Loucy (cell line): ENCODE measurements around the gene CD207.

Experiments used
- H2AFZ ChIP-seq: fragments of 200-600 bp; sonication (generic); 2 replicates; pipeline ENCODE4 v1.6.0; 2016; ENCODE audit warnings: antibody characterized with exemption, mild to moderate bottlenecking, low read length, moderate library complexity
- H3F3A ChIP-seq: fragments of 200-600 bp; 2 replicates; pipeline ENCODE4 v1.6.0; 2016; ENCODE audit warnings: antibody characterized with exemption, low read depth, mild to moderate bottlenecking
- H3K27me3 ChIP-seq: fragments of 200-600 bp; sonication (generic); 2 replicates; pipeline ENCODE4 v1.6.1; 2014; ENCODE audit warnings: low read length, mild to moderate bottlenecking; ENCODE audit not compliant: insufficient read depth, poor library complexity, severe bottlenecking
- H3K36me3 ChIP-seq: fragments of 200-600 bp; sonication (generic); 2 replicates; pipeline ENCODE4 v1.6.1; 2016; ENCODE audit warnings: low read length; ENCODE audit not compliant: insufficient read depth
- H3K4me1 ChIP-seq: fragments of 200-600 bp; sonication (generic); 2 replicates; pipeline ENCODE4 v1.5.1; 2014; ENCODE audit warnings: low read length, mild to moderate bottlenecking; ENCODE audit not compliant: insufficient read depth, poor library complexity, severe bottlenecking
- H3K4me2 ChIP-seq: fragments of 200-600 bp; sonication (generic); 2 replicates; pipeline ENCODE4 v1.6.0; 2014; ENCODE audit warnings: antibody characterized with exemption, low read length, low read depth, mild to moderate bottlenecking; ENCODE audit not compliant: poor library complexity, severe bottlenecking
- H3K4me3 ChIP-seq: fragments of 200-600 bp; sonication (generic); 2 replicates; pipeline ENCODE4 v1.5.1; 2014; ENCODE audit warnings: low read length, mild to moderate bottlenecking, mixed read lengths; ENCODE audit not compliant: poor library complexity, severe bottlenecking
- H3K79me2 ChIP-seq: fragments of 200-600 bp; sonication (generic); 2 replicates; pipeline ENCODE4 v1.6.1; 2014; ENCODE audit warnings: low read length; ENCODE audit not compliant: insufficient read depth
- H3K9ac ChIP-seq: fragments of 200-600 bp; sonication (generic); 2 replicates; pipeline ENCODE4 v1.6.0; 2014; ENCODE audit warnings: mild to moderate bottlenecking, low read depth, low read length, moderate library complexity; ENCODE audit not compliant: poor library complexity, severe bottlenecking
- H3K9me2 ChIP-seq: fragments of 200-600 bp; sonication (generic); replicated peaks from 2 replicates; pipeline ENCODE4 v1.6.1; 2016; ENCODE audit warnings: low read depth, low read length, mixed read lengths
- H3K9me3 ChIP-seq: fragments of 200-600 bp; sonication (generic); 2 replicates; pipeline ENCODE4 v1.6.1; 2014; ENCODE audit warnings: mild to moderate bottlenecking, antibody characterized with exemption, low read length, low read depth; ENCODE audit not compliant: insufficient read depth
- H4K20me1 ChIP-seq: fragments of 200-600 bp; sonication (generic); 2 replicates; pipeline ENCODE4 v1.6.0; 2014; ENCODE audit warnings: antibody characterized with exemption, low read length, mild to moderate bottlenecking; ENCODE audit not compliant: insufficient read depth, poor library complexity, severe bottlenecking
- CTCF ChIP-seq: fragments of 200-600 bp; sonication (generic); conservative IDR thresholded peaks from 2 replicates; pipeline ENCODE4 v1.5.1; 2014; ENCODE audit warnings: mild to moderate bottlenecking, antibody characterized with exemption, low read length
- EZH2phosphoT487 ChIP-seq: fragments of 200-600 bp; IDR thresholded peaks from 2 replicates; pipeline ENCODE4 v1.6.1; 2018; ENCODE audit warnings: antibody characterized with exemption, mild to moderate bottlenecking, moderate library complexity, borderline replicate concordance

Gene CD207

DNA sequence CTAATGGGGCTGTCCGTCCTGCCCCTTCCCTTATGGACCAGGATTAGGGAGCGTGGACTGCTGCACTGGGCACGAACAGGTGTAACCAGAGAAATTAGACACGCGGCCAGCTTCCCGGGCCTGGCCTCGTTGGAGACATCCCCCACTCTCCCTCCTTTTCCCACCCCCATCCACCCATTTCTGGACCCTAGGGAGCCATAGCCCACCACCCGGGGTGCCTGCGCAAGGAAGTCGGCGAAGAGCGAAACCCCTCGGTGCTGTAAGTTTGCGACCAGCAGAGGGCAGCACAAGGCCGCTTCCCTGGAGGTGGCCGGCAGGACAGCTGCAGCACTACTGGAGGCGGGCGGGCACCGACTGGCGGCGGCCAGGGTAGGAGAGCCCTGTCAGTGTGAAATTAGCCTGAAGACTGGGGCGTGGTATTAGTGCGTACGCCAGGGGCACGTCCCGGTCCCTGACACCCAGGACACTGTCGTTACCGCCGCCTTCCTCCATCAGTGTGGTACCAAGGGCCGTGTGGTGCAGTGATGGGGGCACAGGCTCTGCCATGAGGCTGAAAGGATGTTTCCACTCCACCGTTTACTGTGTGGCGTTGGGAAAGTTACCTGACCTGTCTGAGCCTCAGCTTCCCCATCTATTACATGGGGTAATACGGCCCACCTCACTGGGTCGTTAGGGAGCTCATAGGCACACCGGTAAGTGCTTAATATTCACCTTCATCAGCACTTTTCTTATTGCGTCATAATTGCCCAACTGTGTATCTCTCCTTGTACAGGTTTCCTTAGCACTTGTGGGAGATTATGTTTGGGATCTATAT, 36.0 kb upstream of the CD207 start:
- peak overlapping the region; percentile 67 for H3K4me2 ChIP-seq

GRCh38 chr2:70870790-70871189, 35.2 kb upstream of the CD207 start:
- Histone ChIP-seq H2AFZ (peak overlapping the region; percentile 81; the same call in 1 of the 2 replicates), H3K27me3 (no peaks in the 10 kb centered on the region), H3K36me3 (no peaks in the 10 kb centered on the region), H3K9me2 (no peaks in the 10 kb centered on the region), H3F3A (no peaks in the 10 kb centered on the region), H3K9me3 (no peaks in the 10 kb centered on the region), H3K4me3 (no peak overlapping the region), H3K9ac (no peak overlapping the region), H4K20me1 (no peaks in the 10 kb centered on the region), H3K4me1 (peaks cover 3% of the 10 kb centered on the region), H3K79me2 (no peaks in the 10 kb centered on the region), H3K4me2 (no peak overlapping the region)
- TF ChIP-seq EZH2phosphoT487, result no peak
- TF ChIP-seq CTCF, result no peak

More for the DNA sequence above, 36.0 kb upstream of the CD207 start:
- Histone ChIP-seq H2AFZ (peak overlapping the region; percentile 81), H3K4me3 (peak overlapping the region; percentile 54), H3K9ac (no peak overlapping the region), H4K20me1 (no peaks in the 10 kb centered on the region), H3K9me3 (no peaks in the 10 kb centered on the region), H3K79me2 (no peaks in the 10 kb centered on the region), H3K36me3 (no peaks in the 10 kb centered on the region), H3K27me3 (no peaks in the 10 kb centered on the region), H3F3A (no peaks in the 10 kb centered on the region), H3K9me2 (no peaks in the 10 kb centered on the region), H3K4me1 (peaks cover 3% of the 10 kb centered on the region)
- TF ChIP-seq CTCF, result peak; percentile 91
- no peak for TF ChIP-seq EZH2phosphoT487

GRCh38 chr2:70868970-70869369, 33.4 kb upstream of the CD207 start:
- Histone ChIP-seq H3K4me1 (peaks cover 3% of the 10 kb centered on the region), H3F3A (no peaks in the 10 kb centered on the region), H3K9me2 (no peaks in the 10 kb centered on the region), H3K9ac (no peak overlapping the region), H4K20me1 (no peaks in the 10 kb centered on the region), H3K4me3 (no peak overlapping the region), H2AFZ (no peak overlapping the region), H3K36me3 (no peaks in the 10 kb centered on the region), H3K79me2 (no peaks in the 10 kb centered on the region), H3K9me3 (no peaks in the 10 kb centered on the region), H3K4me2 (no peak overlapping the region), H3K27me3 (no peaks in the 10 kb centered on the region)
- no peak for TF ChIP-seq CTCF
- no peak for TF ChIP-seq EZH2phosphoT487
